Ecto neural progenitor cell (in vitro differentiated cells): Measurements from ENCODE around the gene FOXP4.

Source experiments
- DNase-seq: peaks from one replicate; pipeline ENCODE4 v3.0.0-alpha.2; 2018; ENCODE audit warnings: low spot score

Gene FOXP4

GRCh38 chr6:41644297-41644879 is 98.2 kb downstream of the FOXP4 start:
- DNase-seq = no peak

GRCh38 chr6:41645007-41645618 is 98.9 kb downstream of the FOXP4 start:
- no peak for DNase-seq

GRCh38 chr6:41646026-41646795 is 100.0 kb downstream of the FOXP4 start:
- DNase-seq = no peak

GRCh38 chr6:41647061-41647511 is 100.9 kb downstream of the FOXP4 start:
- no peak for DNase-seq

- no peak for DNase-seq
Measured at GRCh38 chr6:41648070-41648585, 101.9 kb downstream of the FOXP4 start.

GRCh38 chr6:41648921-41649320 is 102.7 kb downstream of the FOXP4 start:
- no peak for DNase-seq

GRCh38 chr6:41649596-41649995 is 103.4 kb downstream of the FOXP4 start:
- no peak for DNase-seq

- no peak for DNase-seq
Measured at GRCh38 chr6:41650120-41650519, 103.9 kb downstream of the FOXP4 start.

GRCh38 chr6:41651246-41651961 is 105.2 kb downstream of the FOXP4 start:
- no peak for DNase-seq
